C4-2B (cell line): ENCODE results near the gene PPHLN1.

Experiments
- CTCF ChIP-seq: fragments of 450-650 bp; conservative IDR thresholded peaks from 2 replicates; pipeline ENCODE4 v1.5.1; 2017; ENCODE audit warnings: mild to moderate bottlenecking
- ZFX ChIP-seq: fragments of 450-650 bp; IDR thresholded peaks from 2 replicates; pipeline ENCODE4 v1.6.1; 2017

- no peak for TF ChIP-seq CTCF
- no peak for TF ChIP-seq ZFX
Observed at GRCh38 chr12:42283739-42284138, 42.2 kb upstream of the PPHLN1 start.
